Keratinocyte (primary cell): ENCODE results near the gene AKAP13.
"Not testable (repeated sequence)": the region's sequence is repeated elsewhere in the genome, so short reads cannot be mapped to it uniquely, and the experiment has no call there.

Experiments used
- EZH2 ChIP-seq: IDR thresholded peaks from one replicate; pipeline ENCODE4 v1.6.1; 2012; ENCODE audit warnings: inconsistent platforms, mild to moderate bottlenecking, low read length, moderate library complexity
- TF ChIP-seq, protein P1 (sequence below), 3 experiments: IDR thresholded peaks in 1 of 3; conservative IDR thresholded peaks in 1 of 3; optimal IDR thresholded peaks in 1 of 3; 2 replicates in 2 of 3; 3 replicates in 1 of 3; pipeline versions ENCODE3 to v1.5.1; 2011; ENCODE audit warnings: low read length in 3 of 3, mild to moderate bottlenecking in 3 of 3, moderate library complexity in 2 of 3, control low read depth in 1 of 3, inconsistent platforms in 1 of 3; ENCODE audit not compliant: insufficient read depth in 2 of 3; ENCODE audit errors: extremely low read depth in 1 of 3

DNA sequence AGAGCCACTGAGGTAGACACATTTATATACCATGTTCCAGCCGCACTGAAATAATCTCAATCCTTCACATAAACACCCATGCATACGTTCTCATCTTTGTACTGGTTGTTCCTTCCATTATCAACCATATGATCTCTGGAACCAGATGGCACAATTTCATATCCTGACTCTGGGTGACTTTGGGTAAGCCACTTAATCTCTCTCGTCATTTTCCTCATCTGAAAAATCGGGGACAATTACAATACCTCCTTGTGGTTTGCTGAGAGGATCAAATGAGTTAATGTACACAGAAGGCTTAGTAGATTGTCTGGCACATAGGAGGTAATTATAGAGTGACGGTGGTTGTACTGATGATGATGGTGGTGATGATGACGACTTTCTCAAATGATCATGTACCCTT lies 38.2 kb upstream of the AKAP13 start:
- TF ChIP-seq, protein P1, sequence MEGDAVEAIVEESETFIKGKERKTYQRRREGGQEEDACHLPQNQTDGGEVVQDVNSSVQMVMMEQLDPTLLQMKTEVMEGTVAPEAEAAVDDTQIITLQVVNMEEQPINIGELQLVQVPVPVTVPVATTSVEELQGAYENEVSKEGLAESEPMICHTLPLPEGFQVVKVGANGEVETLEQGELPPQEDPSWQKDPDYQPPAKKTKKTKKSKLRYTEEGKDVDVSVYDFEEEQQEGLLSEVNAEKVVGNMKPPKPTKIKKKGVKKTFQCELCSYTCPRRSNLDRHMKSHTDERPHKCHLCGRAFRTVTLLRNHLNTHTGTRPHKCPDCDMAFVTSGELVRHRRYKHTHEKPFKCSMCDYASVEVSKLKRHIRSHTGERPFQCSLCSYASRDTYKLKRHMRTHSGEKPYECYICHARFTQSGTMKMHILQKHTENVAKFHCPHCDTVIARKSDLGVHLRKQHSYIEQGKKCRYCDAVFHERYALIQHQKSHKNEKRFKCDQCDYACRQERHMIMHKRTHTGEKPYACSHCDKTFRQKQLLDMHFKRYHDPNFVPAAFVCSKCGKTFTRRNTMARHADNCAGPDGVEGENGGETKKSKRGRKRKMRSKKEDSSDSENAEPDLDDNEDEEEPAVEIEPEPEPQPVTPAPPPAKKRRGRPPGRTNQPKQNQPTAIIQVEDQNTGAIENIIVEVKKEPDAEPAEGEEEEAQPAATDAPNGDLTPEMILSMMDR (optimal IDR thresholded peaks at IDR 0.05 in 1 of 3, IDR thresholded peaks at IDR 0.05 in 1 of 3, conservative IDR thresholded peaks at IDR 0.05 in 1 of 3; ENCODE audit: extremely low read depth in 1 of 3, insufficient read depth in 2 of 3, low read length in 3 of 3) = not testable (repeated sequence)
- TF ChIP-seq EZH2 = not testable (repeated sequence)
